IPS DF 4.7 (cell line): ENCODE measurements around the gene AK6.
"Not testable (repeated sequence)": the region's sequence is repeated elsewhere in the genome, so short reads cannot be mapped to it uniquely, and the experiment has no call there.

ENCODE experiments used
- DNase-seq: peaks from one replicate; pipeline ENCODE4 v3.0.0-alpha.2; 2013; ENCODE audit warnings: low spot score; ENCODE audit errors: extremely low read depth

The AK6 gene

DNA sequence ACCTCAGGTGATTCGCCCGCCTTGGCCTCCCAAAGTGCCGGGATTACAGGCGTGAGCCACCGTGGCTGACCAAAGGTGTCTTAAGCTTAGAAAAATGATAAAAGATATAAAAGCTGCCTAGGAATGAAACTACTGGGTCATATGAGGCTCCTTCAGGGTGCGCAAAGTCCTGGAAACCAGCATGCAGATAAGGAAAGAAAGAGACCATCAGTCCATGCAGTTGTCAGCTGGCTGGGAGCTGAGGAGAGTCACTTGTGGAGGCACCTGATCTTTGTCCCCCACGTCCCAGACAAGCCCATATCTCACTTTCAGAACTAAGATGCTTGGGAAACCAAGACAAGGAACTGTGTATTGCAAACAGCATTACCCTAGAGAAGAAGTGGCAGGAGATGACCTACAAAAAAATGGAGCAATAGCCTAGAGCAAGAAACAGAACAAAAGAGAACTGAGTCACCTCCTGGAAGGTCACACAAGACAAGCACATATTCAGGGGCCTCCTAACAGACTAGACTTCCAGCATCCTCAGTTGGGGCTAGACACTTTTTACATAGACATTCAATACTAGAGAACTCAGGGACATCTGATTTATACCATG is 33.9 kb downstream of the AK6 start:
- no peak for DNase-seq

DNA sequence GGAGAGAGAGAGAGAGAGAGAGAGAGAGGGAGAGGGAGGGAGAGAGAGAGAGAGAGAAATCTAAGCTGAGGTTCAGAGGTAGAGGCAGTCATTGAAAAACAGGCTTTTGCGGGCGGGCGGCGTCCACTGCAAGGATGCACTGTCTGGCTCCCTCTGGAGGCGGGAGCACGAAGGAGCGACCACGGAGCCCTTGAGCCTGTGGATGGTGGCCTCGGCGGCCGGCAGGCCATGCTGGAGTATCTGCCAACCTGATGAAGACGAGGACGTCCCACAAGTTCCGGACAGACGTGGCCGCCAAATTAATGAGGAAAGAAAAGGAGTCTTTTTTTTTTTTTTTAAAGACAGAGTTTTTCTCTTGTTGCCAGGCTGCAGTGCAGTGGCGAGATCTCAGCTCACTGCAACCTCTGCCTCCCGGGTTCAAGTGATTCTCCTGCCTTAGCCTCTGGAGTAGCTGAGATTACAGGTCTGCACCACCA is 34.5 kb downstream of the AK6 start:
- DNase-seq = peak; percentile 49

- DNase-seq = not testable (repeated sequence)
Observed at GRCh38 chr5:69333668-69334315, 35.5 kb downstream of the AK6 start.

GRCh38 chr5:69331528-69332445 is 37.5 kb downstream of the AK6 start:
- DNase-seq = no peak

DNA sequence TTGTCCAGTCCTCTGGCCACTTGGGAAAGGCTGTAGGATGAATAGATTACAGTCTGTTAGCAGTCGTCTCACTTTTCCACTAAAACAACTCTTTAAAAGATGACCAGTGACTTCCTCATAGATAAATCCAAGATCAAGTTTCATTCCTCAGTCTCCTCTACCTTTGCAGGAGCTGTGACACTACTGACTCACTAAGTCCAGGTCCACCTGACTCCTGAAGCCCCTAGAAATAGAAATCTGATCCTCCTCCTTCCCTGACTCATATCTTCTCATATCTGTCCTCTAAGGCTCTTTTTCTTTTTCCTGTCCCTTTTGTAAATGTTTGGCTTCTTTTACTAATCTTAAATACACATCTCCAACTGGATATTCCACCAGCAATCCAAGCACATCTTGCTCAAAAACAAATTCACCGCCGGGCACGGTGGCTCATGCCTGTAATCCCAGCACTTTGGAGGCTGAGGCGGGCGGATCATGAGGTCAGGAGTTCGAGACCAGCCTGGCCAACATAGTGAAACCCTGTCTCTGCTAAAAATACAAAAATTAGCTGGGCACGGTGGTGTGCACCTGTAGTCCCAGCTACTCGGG is 39.3 kb downstream of the AK6 start:
- DNase-seq = no peak

- no peak for DNase-seq
Observed at GRCh38 chr5:69326365-69326764, 43.0 kb downstream of the AK6 start.

GRCh38 chr5:69317391-69317790 is 51.9 kb downstream of the AK6 start:
- DNase-seq = no peak

GRCh38 chr5:69315972-69316371 is 53.3 kb downstream of the AK6 start:
- no peak for DNase-seq

- DNase-seq = no peak
Observed at GRCh38 chr5:69313428-69313827, 55.9 kb downstream of the AK6 start.

GRCh38 chr5:69312459-69313160 is 56.7 kb downstream of the AK6 start:
- DNase-seq = no peak

DNA sequence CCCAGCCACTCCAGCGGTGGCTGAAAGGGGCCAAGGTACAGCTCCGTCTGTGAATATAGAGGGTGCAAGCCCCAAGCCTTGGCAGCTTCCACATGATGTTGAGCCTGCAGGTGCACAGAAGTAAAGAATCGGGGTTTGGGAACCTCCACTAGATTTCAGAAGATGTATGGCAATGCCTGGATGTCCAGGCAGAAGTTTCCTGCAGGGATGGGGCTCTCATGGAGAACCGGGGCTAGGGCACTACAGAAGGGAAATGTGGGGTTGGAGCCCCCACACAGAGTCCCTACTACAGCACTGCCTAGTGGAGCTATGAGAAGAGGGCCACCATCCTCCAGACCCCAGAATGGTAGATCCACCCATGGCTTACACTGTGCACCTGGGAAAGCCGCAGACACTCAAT is 59.9 kb downstream of the AK6 start:
- no peak for DNase-seq

GRCh38 chr5:69308046-69308553 is 61.2 kb downstream of the AK6 start:
- no peak for DNase-seq

DNA sequence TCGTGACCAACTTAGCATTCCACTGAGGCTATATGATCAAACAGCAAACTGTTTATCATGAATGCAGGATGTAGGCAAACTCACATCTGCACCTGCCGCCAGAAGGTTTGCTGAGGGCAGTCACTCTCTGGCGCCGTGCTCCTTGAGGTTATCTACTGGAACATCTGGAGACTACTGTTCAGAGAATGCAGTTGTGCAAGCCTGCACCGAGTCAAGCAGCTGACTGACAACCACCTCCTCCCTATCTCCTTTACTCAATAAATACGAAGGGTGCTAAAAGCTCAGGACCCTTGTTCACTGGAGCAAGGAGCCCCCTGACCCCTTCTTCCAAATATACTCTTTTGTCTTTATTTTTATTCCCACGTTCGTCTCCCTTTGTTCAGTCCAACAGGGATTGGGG is 63.8 kb downstream of the AK6 start:
- no peak for DNase-seq
